DOHH2 (cell line): ENCODE measurements around the gene ZSCAN5C.
A peak's percentile ranks its signal among the peaks of the same experiment; 100 is the strongest.
"Not testable (repeated sequence)": the region's sequence is repeated elsewhere in the genome, so short reads cannot be mapped to it uniquely, and the experiment has no call there.

Experiments
- H3F3A ChIP-seq: fragments of 200-600 bp; sonication (generic), shearing (Covaris generic); 2 replicates; pipeline ENCODE4 v1.6.0; 2016; ENCODE audit warnings: antibody characterized with exemption, mild to moderate bottlenecking; ENCODE audit not compliant: control insufficient read depth, insufficient read depth
- H3K27ac ChIP-seq: fragments of 200-600 bp; sonication (generic); 2 replicates; pipeline ENCODE4 v1.5.1; 2014; ENCODE audit warnings: low read depth, mild to moderate bottlenecking, low read length, moderate library complexity
- H3K27me3 ChIP-seq: fragments of 200-600 bp; sonication (generic); 2 replicates; pipeline ENCODE4 v1.6.1; 2014; ENCODE audit warnings: mild to moderate bottlenecking, low read length, mixed read lengths; ENCODE audit not compliant: control insufficient read depth
- H3K36me3 ChIP-seq: fragments of 200-600 bp; sonication (generic); 2 replicates; pipeline ENCODE4 v1.6.1; 2014; ENCODE audit warnings: mild to moderate bottlenecking, low read length, moderate library complexity, mixed read lengths; ENCODE audit not compliant: control insufficient read depth
- H3K4me1 ChIP-seq: fragments of 200-600 bp; sonication (generic); 2 replicates; pipeline ENCODE4 v1.6.1; 2014; ENCODE audit warnings: mild to moderate bottlenecking, low read length, mixed read lengths; ENCODE audit not compliant: control insufficient read depth
- H3K4me2 ChIP-seq: fragments of 200-600 bp; sonication (generic); 2 replicates; pipeline ENCODE4 v1.6.0; 2014; ENCODE audit warnings: mild to moderate bottlenecking, low read length, moderate library complexity
- H3K4me3 ChIP-seq: fragments of 200-600 bp; sonication (generic); 2 replicates; pipeline ENCODE4 v1.5.1; 2014; ENCODE audit warnings: mild to moderate bottlenecking, low read length, mixed read lengths
- H3K79me2 ChIP-seq: fragments of 200-600 bp; sonication (generic); 2 replicates; pipeline ENCODE4 v1.6.1; 2014; ENCODE audit warnings: mild to moderate bottlenecking, low read length, mixed read lengths; ENCODE audit not compliant: control insufficient read depth
- H3K9me2 ChIP-seq: fragments of 200-600 bp; sonication (generic); replicated peaks from 2 replicates; pipeline ENCODE4 v1.6.1; 2014; ENCODE audit warnings: mild to moderate bottlenecking, low read length, mixed read lengths; ENCODE audit not compliant: control insufficient read depth
- H3K9me3 ChIP-seq: fragments of 200-600 bp; sonication (generic); 2 replicates; pipeline ENCODE4 v1.6.1; 2014; ENCODE audit warnings: antibody characterized with exemption, low read length, mixed read lengths; ENCODE audit not compliant: control insufficient read depth, insufficient read depth
- H4K20me1 ChIP-seq: fragments of 200-600 bp; sonication (generic); 2 replicates; pipeline ENCODE4 v1.6.0; 2014; ENCODE audit warnings: low read depth, mild to moderate bottlenecking, antibody characterized with exemption, low read length, moderate library complexity; ENCODE audit not compliant: control insufficient read depth, insufficient read depth
- EZH2phosphoT487 ChIP-seq: fragments of 200-600 bp; sonication (generic); IDR thresholded peaks from 2 replicates; pipeline ENCODE4 v1.6.1; 2017; ENCODE audit warnings: borderline replicate concordance, mild to moderate bottlenecking, antibody characterized with exemption, low read length, moderate library complexity, mixed read lengths
- TF ChIP-seq, protein P1 (sequence below): fragments of 200-600 bp; sonication (generic); IDR thresholded peaks from one replicate; pipeline ENCODE4 v1.5.1; 2014; ENCODE audit warnings: antibody characterized with exemption, mild to moderate bottlenecking, low read depth, low read length; ENCODE audit not compliant: poor library complexity, severe bottlenecking

The ZSCAN5C gene

DNA sequence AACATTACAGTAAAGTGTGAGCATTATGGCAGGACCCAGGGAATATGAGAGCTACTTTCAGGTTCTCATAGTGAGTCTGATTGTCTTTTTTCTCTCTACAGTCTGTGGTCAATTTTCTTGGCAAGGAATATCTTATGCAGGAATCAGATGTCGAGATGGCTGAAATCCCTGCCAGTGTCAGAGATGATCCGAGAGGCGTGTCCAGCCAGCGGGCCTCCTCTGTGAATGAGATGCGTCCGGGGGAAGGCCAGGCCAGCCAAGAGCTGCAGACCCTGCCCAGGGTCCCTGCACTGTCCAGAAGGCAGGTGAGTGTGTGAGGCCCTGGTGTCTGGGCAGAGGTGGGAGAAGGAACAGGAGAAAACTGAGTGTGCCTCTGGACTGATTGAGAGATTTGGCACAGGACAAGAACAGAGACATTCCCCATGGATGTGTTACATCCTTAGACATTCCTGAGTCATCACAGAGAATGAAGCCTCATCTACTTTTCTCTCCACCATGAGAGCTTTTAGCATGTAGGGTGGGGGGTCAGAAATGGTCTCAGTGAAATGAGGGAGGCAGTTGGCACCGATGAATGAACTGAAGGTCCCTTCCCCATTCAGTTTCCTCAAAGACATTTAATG, 43.2 kb downstream of the ZSCAN5C start:
- H3K36me3 ChIP-seq = no peaks in the 10 kb centered on the region
- no peaks in the 10 kb centered on the region for H4K20me1 ChIP-seq
- H3K9me2 ChIP-seq = no peaks in the 10 kb centered on the region
- TF ChIP-seq, protein P1, sequence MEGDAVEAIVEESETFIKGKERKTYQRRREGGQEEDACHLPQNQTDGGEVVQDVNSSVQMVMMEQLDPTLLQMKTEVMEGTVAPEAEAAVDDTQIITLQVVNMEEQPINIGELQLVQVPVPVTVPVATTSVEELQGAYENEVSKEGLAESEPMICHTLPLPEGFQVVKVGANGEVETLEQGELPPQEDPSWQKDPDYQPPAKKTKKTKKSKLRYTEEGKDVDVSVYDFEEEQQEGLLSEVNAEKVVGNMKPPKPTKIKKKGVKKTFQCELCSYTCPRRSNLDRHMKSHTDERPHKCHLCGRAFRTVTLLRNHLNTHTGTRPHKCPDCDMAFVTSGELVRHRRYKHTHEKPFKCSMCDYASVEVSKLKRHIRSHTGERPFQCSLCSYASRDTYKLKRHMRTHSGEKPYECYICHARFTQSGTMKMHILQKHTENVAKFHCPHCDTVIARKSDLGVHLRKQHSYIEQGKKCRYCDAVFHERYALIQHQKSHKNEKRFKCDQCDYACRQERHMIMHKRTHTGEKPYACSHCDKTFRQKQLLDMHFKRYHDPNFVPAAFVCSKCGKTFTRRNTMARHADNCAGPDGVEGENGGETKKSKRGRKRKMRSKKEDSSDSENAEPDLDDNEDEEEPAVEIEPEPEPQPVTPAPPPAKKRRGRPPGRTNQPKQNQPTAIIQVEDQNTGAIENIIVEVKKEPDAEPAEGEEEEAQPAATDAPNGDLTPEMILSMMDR = no peak
- no peak for TF ChIP-seq EZH2phosphoT487
- no peaks in the 10 kb centered on the region for H3F3A ChIP-seq
- H3K9me3 ChIP-seq = no peaks in the 10 kb centered on the region
- no peak overlapping the region for H3K4me3 ChIP-seq
- H3K4me2 ChIP-seq = no peak overlapping the region
- no peaks in the 10 kb centered on the region for H3K27me3 ChIP-seq
- H3K27ac ChIP-seq = no peak overlapping the region
- H3K79me2 ChIP-seq = no peaks in the 10 kb centered on the region
- no peaks in the 10 kb centered on the region for H3K4me1 ChIP-seq

DNA sequence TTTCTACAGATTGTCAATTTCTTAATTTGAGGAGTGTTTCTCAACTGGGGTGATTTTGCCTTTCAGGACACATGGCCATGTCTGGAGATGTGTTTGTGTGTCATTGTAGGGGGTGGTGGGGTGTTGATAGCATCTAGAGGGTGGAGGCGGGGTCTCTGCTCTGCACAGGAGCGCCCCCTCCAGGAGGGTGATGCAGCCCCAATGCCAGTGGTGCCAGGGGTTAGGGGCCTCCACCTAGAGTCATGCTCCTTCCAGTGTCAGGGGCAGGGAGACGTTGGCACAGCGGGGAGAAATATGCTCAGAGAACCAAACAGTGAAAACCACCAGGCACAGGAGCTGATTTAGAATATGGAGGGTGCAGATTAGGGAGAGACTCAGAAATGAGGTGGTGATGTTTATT, 43.7 kb downstream of the ZSCAN5C start:
- H3K4me2 ChIP-seq, H4K20me1 ChIP-seq, H3K27me3 ChIP-seq, H3K4me3 ChIP-seq, H3K79me2 ChIP-seq, H3K9me3 ChIP-seq, H3K4me1 ChIP-seq, H3F3A ChIP-seq, H3K9me2 ChIP-seq, H3K36me3 ChIP-seq, H3K27ac ChIP-seq: not testable (repeated sequence)

DNA sequence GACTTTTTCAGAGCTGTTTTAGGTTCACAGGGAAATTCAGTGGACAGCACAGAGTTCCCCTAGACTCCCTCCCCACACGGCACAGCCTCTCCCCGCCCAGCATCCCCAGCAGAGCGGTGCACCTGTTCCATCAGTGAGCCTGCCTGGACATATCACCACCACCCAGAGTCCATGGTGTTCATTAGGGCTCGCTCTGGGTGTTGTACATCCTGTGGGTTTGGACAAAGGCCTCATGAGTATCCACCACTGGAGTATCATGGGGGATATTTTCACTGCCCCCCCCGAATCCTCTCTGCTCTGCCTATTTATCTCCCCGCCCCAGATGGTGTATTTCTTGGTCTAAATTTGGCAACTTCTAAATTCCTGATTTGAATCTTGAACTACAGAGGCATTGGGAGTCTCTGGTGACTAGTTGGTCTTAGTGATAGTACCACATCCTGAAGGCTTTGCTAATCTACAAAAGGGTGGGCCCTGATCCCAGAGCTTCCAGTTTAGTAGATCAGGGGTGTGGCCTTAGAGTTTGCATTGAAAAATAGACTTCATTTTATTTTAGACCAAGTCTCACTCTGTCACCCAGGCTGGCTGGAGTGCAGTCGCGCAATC, 46.8 kb downstream of the ZSCAN5C start:
- H3K9me2 ChIP-seq, H3K27ac ChIP-seq, H3K27me3 ChIP-seq, H4K20me1 ChIP-seq, H3K9me3 ChIP-seq, H3K79me2 ChIP-seq, H3K4me1 ChIP-seq, H3F3A ChIP-seq, H3K4me3 ChIP-seq, H3K4me2 ChIP-seq, H3K36me3 ChIP-seq: not testable (repeated sequence)

DNA sequence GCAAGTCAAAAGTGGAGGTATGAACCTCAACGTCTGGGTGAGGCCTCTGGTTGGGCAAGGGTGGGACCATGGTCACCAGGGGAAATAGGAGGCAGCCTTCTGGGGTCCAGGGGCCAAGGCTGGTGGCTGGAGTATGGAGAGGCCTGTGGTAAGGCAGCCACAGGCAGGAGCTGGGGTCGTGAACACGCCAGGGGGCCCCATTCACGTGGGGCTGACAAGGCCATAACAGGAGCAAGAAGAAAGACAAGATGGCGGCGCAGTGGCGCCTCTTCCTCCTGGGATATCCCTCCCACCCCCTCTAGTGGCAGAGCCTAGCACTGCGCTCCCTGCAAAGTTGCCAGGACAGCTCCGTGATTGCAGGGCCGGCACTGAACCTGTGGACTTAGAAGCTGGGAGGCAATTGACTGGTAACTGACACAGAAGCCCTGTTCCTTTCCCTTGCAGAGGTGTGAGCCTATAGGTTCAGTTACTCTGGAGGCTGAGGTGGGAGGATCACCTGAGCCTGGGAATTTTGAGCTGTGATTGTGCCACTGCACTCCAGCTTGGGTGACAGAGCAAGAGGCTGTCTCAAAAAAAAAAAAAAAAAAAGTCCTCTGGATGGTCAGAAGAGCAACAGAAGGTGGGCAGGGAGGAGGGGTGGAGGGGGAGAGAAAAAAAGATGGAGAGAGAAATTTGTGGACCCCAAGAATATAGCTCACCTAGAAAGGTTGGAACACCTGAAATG, 50.8 kb downstream of the ZSCAN5C start:
- no peaks in the 10 kb centered on the region for H4K20me1 ChIP-seq
- 0 out of 2 replicates have a peak overlapping the region, but pooled peaks have one; percentile 22 for H3K4me2 ChIP-seq
- no peaks in the 10 kb centered on the region for H3K36me3 ChIP-seq
- no peaks in the 10 kb centered on the region for H3F3A ChIP-seq
- no peaks in the 10 kb centered on the region for H3K27me3 ChIP-seq
- peaks cover 8% of the 10 kb centered on the region for H3K9me3 ChIP-seq
- H3K4me1 ChIP-seq = peaks cover 3% of the 10 kb centered on the region
- H3K79me2 ChIP-seq = no peaks in the 10 kb centered on the region
- H3K4me3 ChIP-seq = 0 out of 2 replicates have a peak overlapping the region, but pooled peaks have one; percentile 19
- TF ChIP-seq, protein P1 = peak; percentile 92
- TF ChIP-seq EZH2phosphoT487 = no peak
- no peaks in the 10 kb centered on the region for H3K9me2 ChIP-seq
- no peak overlapping the region for H3K27ac ChIP-seq
